ENCODE results near the gene MUC2. TPM values are rescaled to one million over a fixed set of nuclear protein-coding genes. Genes with fewer than 3 reads are reported as not detected.
A peak's percentile ranks its signal among the peaks of the same experiment; 100 is the strongest.

MUC2 gene
- total and polyA plus RNA-seq, 9 of the 15 experiments (the other 6 are each of a cell fraction or from before 2014, with no cell fraction given), result under 0.01 to 0.18 TPM; not detected in 7

DNA sequence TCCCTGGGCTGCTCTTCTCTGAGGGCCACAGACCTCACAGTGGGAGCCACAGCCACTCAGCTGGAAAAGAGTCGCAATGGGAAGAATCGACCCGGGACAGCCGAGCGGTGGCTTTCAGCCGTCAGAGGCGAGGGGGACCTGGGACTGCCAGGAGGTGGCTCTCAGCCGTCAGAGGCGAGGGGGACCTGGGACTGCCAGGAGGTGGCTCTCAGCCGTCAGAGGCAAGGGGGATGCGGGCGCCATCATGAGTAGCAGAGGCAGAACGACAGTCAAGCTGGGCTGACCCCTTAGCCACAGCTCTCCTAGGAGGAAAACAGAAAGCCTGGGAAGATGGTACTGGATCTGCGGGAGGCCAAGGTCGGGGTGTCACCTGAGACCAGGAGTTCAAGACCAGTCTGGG lies 14.9 kb upstream of the MUC2 start (continued):
- TF ChIP-seq RAD21 (CRISPR knock-in tag; conservative IDR thresholded peaks at IDR 0.05 in 1 of 2, IDR thresholded peaks at IDR 0.05 in 1 of 2) (peak in 1 of 2 experiments; percentile 17; a peak in 2 of 4 replicates), ESRRB (CRISPR knock-in tag; IDR thresholded peaks at IDR 0.05; ENCODE audit: borderline replicate concordance) (no peak), ZNF197 (CRISPR knock-in tag; IDR thresholded peaks at IDR 0.05; ENCODE audit: low read depth) (no peak), NR2C1 (IDR thresholded peaks at IDR 0.05) (no peak), NR2C1 (tag; IDR thresholded peaks at IDR 0.05) (no peak), FOXM1 (IDR thresholded peaks at IDR 0.05; ENCODE audit: low read depth) (no peak), FOXM1 (CRISPR knock-in tag; IDR thresholded peaks at IDR 0.05; ENCODE audit: low read depth) (no peak)
- TF ChIP-seq, protein P1, sequence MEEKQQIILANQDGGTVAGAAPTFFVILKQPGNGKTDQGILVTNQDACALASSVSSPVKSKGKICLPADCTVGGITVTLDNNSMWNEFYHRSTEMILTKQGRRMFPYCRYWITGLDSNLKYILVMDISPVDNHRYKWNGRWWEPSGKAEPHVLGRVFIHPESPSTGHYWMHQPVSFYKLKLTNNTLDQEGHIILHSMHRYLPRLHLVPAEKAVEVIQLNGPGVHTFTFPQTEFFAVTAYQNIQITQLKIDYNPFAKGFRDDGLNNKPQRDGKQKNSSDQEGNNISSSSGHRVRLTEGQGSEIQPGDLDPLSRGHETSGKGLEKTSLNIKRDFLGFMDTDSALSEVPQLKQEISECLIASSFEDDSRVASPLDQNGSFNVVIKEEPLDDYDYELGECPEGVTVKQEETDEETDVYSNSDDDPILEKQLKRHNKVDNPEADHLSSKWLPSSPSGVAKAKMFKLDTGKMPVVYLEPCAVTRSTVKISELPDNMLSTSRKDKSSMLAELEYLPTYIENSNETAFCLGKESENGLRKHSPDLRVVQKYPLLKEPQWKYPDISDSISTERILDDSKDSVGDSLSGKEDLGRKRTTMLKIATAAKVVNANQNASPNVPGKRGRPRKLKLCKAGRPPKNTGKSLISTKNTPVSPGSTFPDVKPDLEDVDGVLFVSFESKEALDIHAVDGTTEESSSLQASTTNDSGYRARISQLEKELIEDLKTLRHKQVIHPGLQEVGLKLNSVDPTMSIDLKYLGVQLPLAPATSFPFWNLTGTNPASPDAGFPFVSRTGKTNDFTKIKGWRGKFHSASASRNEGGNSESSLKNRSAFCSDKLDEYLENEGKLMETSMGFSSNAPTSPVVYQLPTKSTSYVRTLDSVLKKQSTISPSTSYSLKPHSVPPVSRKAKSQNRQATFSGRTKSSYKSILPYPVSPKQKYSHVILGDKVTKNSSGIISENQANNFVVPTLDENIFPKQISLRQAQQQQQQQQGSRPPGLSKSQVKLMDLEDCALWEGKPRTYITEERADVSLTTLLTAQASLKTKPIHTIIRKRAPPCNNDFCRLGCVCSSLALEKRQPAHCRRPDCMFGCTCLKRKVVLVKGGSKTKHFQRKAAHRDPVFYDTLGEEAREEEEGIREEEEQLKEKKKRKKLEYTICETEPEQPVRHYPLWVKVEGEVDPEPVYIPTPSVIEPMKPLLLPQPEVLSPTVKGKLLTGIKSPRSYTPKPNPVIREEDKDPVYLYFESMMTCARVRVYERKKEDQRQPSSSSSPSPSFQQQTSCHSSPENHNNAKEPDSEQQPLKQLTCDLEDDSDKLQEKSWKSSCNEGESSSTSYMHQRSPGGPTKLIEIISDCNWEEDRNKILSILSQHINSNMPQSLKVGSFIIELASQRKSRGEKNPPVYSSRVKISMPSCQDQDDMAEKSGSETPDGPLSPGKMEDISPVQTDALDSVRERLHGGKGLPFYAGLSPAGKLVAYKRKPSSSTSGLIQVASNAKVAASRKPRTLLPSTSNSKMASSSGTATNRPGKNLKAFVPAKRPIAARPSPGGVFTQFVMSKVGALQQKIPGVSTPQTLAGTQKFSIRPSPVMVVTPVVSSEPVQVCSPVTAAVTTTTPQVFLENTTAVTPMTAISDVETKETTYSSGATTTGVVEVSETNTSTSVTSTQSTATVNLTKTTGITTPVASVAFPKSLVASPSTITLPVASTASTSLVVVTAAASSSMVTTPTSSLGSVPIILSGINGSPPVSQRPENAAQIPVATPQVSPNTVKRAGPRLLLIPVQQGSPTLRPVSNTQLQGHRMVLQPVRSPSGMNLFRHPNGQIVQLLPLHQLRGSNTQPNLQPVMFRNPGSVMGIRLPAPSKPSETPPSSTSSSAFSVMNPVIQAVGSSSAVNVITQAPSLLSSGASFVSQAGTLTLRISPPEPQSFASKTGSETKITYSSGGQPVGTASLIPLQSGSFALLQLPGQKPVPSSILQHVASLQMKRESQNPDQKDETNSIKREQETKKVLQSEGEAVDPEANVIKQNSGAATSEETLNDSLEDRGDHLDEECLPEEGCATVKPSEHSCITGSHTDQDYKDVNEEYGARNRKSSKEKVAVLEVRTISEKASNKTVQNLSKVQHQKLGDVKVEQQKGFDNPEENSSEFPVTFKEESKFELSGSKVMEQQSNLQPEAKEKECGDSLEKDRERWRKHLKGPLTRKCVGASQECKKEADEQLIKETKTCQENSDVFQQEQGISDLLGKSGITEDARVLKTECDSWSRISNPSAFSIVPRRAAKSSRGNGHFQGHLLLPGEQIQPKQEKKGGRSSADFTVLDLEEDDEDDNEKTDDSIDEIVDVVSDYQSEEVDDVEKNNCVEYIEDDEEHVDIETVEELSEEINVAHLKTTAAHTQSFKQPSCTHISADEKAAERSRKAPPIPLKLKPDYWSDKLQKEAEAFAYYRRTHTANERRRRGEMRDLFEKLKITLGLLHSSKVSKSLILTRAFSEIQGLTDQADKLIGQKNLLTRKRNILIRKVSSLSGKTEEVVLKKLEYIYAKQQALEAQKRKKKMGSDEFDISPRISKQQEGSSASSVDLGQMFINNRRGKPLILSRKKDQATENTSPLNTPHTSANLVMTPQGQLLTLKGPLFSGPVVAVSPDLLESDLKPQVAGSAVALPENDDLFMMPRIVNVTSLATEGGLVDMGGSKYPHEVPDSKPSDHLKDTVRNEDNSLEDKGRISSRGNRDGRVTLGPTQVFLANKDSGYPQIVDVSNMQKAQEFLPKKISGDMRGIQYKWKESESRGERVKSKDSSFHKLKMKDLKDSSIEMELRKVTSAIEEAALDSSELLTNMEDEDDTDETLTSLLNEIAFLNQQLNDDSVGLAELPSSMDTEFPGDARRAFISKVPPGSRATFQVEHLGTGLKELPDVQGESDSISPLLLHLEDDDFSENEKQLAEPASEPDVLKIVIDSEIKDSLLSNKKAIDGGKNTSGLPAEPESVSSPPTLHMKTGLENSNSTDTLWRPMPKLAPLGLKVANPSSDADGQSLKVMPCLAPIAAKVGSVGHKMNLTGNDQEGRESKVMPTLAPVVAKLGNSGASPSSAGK (IDR thresholded peaks at IDR 0.05), result no peak
- TF ChIP-seq, protein P2, sequence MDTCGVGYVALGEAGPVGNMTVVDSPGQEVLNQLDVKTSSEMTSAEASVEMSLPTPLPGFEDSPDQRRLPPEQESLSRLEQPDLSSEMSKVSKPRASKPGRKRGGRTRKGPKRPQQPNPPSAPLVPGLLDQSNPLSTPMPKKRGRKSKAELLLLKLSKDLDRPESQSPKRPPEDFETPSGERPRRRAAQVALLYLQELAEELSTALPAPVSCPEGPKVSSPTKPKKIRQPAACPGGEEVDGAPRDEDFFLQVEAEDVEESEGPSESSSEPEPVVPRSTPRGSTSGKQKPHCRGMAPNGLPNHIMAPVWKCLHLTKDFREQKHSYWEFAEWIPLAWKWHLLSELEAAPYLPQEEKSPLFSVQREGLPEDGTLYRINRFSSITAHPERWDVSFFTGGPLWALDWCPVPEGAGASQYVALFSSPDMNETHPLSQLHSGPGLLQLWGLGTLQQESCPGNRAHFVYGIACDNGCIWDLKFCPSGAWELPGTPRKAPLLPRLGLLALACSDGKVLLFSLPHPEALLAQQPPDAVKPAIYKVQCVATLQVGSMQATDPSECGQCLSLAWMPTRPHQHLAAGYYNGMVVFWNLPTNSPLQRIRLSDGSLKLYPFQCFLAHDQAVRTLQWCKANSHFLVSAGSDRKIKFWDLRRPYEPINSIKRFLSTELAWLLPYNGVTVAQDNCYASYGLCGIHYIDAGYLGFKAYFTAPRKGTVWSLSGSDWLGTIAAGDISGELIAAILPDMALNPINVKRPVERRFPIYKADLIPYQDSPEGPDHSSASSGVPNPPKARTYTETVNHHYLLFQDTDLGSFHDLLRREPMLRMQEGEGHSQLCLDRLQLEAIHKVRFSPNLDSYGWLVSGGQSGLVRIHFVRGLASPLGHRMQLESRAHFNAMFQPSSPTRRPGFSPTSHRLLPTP (IDR thresholded peaks at IDR 0.05; ENCODE audit: borderline replicate concordance, extremely low read depth, insufficient read length), result no peak
